Aorta (tissue), 5 donors: Measurements from ENCODE around the gene FOCAD. TPM values are rescaled to one million over a fixed set of nuclear protein-coding genes. Genes with fewer than 3 reads are reported as not detected.
"Not testable (repeated sequence)": the region's sequence is repeated elsewhere in the genome, so short reads cannot be mapped to it uniquely, and the experiment has no call there.

Source experiments
- ATAC-seq: fragments of 200-7000 bp; cut with Tn5 transposase; one replicate; pipeline ENCODE4 v1.9.1; 2022; ENCODE audit warnings: moderate library complexity; ENCODE audit not compliant: low FRiP score
- DNase-seq, 2 donors: peaks; one replicate each; pipeline ENCODE4 v3.0.0-alpha.2; 2020
- H3K27ac ChIP-seq, 2 donors: one replicate each; pipeline ENCODE4 v1.5.1; 2013; ENCODE audit warnings: low read length in 2 of 2, mild to moderate bottlenecking in 2 of 2, moderate library complexity in 2 of 2, control low read depth in 1 of 2, inconsistent platforms in 1 of 2, low read depth in 1 of 2
- H3K27me3 ChIP-seq, 2 donors: one replicate each; pipeline ENCODE4 v1.6.1; 2013; ENCODE audit warnings: control low read depth in 1 of 2, low read length in 1 of 2, mild to moderate bottlenecking in 1 of 2, moderate library complexity in 1 of 2; ENCODE audit not compliant: insufficient read depth in 2 of 2, control insufficient read depth in 1 of 2
- H3K36me3 ChIP-seq, 2 donors: one replicate each; pipeline ENCODE4 v1.6.1; 2013; ENCODE audit warnings: control low read depth in 1 of 2, low read length in 1 of 2, mild to moderate bottlenecking in 1 of 2; ENCODE audit not compliant: insufficient read depth in 2 of 2, control insufficient read depth in 1 of 2
- H3K4me1 ChIP-seq, 2 donors: one replicate each; pipeline ENCODE4 v1.6.1; 2013; ENCODE audit warnings: low read length in 2 of 2, control low read depth in 1 of 2, mild to moderate bottlenecking in 1 of 2, moderate library complexity in 1 of 2; ENCODE audit not compliant: insufficient read depth in 2 of 2, control insufficient read depth in 1 of 2
- H3K4me3 ChIP-seq, 2 donors: one replicate each; pipeline ENCODE4 v1.5.1; 2013; ENCODE audit warnings: low read length in 2 of 2, control low read depth in 1 of 2, mild to moderate bottlenecking in 1 of 2
- H3K9me3 ChIP-seq: one replicate; pipeline ENCODE4 v1.6.1; 2013; ENCODE audit warnings: mild to moderate bottlenecking, low read length; ENCODE audit not compliant: control insufficient read depth
- WGBS, 2 donors: extraction: QIAGEN DNeasy Blood & Tissue Kit; methylation state at CpG; one replicate each; pipeline ENCODE4 v1.1.7; 2013; 5-methylcytosine and 5-hydroxymethylcytosine counted together
- intact Hi-C, 2 donors: fragments of 100-400 bp; cut with DNase I; formaldehyde crosslinking; loops; one replicate each; pipeline versions ENCODE4 v1.14.2 to v1.15.0; 2022
- polyA plus RNA-seq, 2 donors: library from polyadenylated mRNA; stranded (reverse); fragments of 200-250 nt; gene quantifications; one replicate each; pipeline ENCODE4 v1.2.3, GENCODE V29; 2013
- total RNA-seq, 2 donors: library from RNA; stranded (reverse); fragmentation: NEBNext Ultra II Directional; extraction: Animal tissue kit (Norgen Biotek cat#: 25700); gene quantifications; one replicate each; pipeline ENCODE4 v1.2.1, GENCODE V29; 2021
- donor health status: healthy with polysubstance abuse.
- donor health status: Bipolar disorder and iron deficiency.
- donor health status: DM: no; HTN: no; CAD: no.
- donor health status: DM: no; HTN: no; CAD: no.
- donor health status: DM: yes; HTN: yes; CAD: no.

FOCAD gene
- total and polyA plus RNA-seq, 4 donors, result 7.3 to 30.4 (median 17.2) TPM

- H3K4me3 ChIP-seq, result no peak overlapping the region
- ATAC-seq (no peak), DNase-seq (no peak)
- H3K9me3 ChIP-seq, result no peaks in the 10 kb centered on the region
- peaks cover 2 to 6% of the 10 kb centered on the region in 2 donors for H3K4me1 ChIP-seq
- no peaks in the 10 kb centered on the region for H3K27me3 ChIP-seq
- H3K27ac ChIP-seq, result no peak overlapping the region
- H3K36me3 ChIP-seq, result no peaks in the 10 kb centered on the region
- WGBS, 2 donors, result 82 to 88% methylated on average over 4 of the region's 4 CpGs
- intact Hi-C loops, result no loop called here
Measured at GRCh38 chr9:20948703-20949102, 264.6 kb downstream of the FOCAD start.

GRCh38 chr9:20950707-20951106, 266.6 kb downstream of the FOCAD start:
- Histone ChIP-seq H3K36me3 (no peaks in the 10 kb centered on the region), H3K4me3 (no peak overlapping the region), H3K9me3 (no peaks in the 10 kb centered on the region), H3K4me1 (peaks cover 3 to 8% of the 10 kb centered on the region in 2 donors), H3K27ac (no peak overlapping the region), H3K27me3 (no peaks in the 10 kb centered on the region)
- no peak for ATAC-seq
- intact Hi-C loops, result loop anchor here in 1 of 2 donors (2.0 kb wide), 1 partner anchor 24 kb away; no protein-coding TSS in a partner anchor
- DNase-seq, result no peak
- 97 to 99% methylated on average over 2 of the region's 2 CpGs for WGBS, 2 donors

GRCh38 chr9:20962536-20963225, 278.6 kb downstream of the FOCAD start:
- Histone ChIP-seq H3K9me3 (no peaks in the 10 kb centered on the region), H3K36me3 (no peaks in the 10 kb centered on the region), H3K27me3 (no peaks in the 10 kb centered on the region), H3K27ac (no peak overlapping the region), H3K4me3 (no peak overlapping the region), H3K4me1 (no peaks in the 10 kb centered on the region)
- no peak for DNase-seq
- intact Hi-C loops, result no loop called here
- WGBS, 2 donors, result 73 to 74% methylated on average over 4 of the region's 4 CpGs
- no peak for ATAC-seq

- no peak overlapping the region for H3K4me3 ChIP-seq
- no peaks in the 10 kb centered on the region for H3K9me3 ChIP-seq
- no peak overlapping the region for H3K27ac ChIP-seq
- ATAC-seq (no peak), DNase-seq (no peak)
- H3K36me3 ChIP-seq, result peaks cover 0 to 4% of the 10 kb centered on the region in 2 donors
- intact Hi-C loops, result no loop called here
- WGBS, 2 donors, result 92 to 99% methylated on average over 1 of the region's 1 CpG
- no peaks in the 10 kb centered on the region for H3K4me1 ChIP-seq
- no peaks in the 10 kb centered on the region for H3K27me3 ChIP-seq
Measured at GRCh38 chr9:20972684-20973083, 288.6 kb downstream of the FOCAD start.

- intact Hi-C loops, H3K4me3 ChIP-seq, H3K36me3 ChIP-seq, H3K27ac ChIP-seq, DNase-seq, H3K27me3 ChIP-seq, H3K4me1 ChIP-seq, ATAC-seq, H3K9me3 ChIP-seq: not testable (repeated sequence)
- WGBS, 2 donors, result 90 to 97% methylated on average over 2 of the region's 2 CpGs
Measured at GRCh38 chr9:20973246-20973947, 289.3 kb downstream of the FOCAD start.

- 81 to 90% methylated on average over 2 of the region's 2 CpGs for WGBS, 2 donors
- not testable (repeated sequence) for ATAC-seq, H3K4me1 ChIP-seq, H3K36me3 ChIP-seq, DNase-seq, H3K4me3 ChIP-seq, H3K27me3 ChIP-seq, H3K27ac ChIP-seq, H3K9me3 ChIP-seq
- intact Hi-C loops, result loop anchor here in 1 of 2 donors (2.0 kb wide), 1 partner anchor 24 kb away; no protein-coding TSS in a partner anchor
Measured at GRCh38 chr9:20974191-20974938, 290.3 kb downstream of the FOCAD start.

DNA sequence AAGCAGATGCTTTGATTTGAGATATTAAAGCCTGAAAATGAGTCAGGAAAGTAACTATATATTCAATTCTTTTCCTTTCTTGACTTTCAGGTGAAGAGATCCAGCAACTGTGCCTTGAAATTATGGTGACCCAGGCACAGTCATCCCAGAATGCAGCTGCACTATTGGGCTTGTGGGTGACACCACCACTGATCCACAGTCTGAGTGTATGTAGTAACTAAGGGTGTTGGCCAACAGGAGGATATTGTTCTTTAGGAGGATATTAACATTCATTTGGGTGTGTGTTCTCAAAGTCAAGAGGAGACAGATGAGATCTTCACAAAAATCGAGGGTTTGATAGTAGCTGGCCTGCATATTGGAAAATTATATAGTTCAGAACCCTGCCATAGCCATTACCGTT, 294.2 kb downstream of the FOCAD start:
- DNase-seq, result no peak
- WGBS, 2 donors, result 91 to 92% methylated on average over 2 of the region's 2 CpGs
- intact Hi-C loops, result no loop called here
- Histone ChIP-seq H3K9me3 (no peaks in the 10 kb centered on the region), H3K27ac (no peak overlapping the region), H3K36me3 (peaks cover 0 to 4% of the 10 kb centered on the region in 2 donors), H3K27me3 (no peaks in the 10 kb centered on the region), H3K4me1 (peaks cover 0 to 2% of the 10 kb centered on the region in 2 donors), H3K4me3 (no peak overlapping the region)
- ATAC-seq, result no peak

DNA sequence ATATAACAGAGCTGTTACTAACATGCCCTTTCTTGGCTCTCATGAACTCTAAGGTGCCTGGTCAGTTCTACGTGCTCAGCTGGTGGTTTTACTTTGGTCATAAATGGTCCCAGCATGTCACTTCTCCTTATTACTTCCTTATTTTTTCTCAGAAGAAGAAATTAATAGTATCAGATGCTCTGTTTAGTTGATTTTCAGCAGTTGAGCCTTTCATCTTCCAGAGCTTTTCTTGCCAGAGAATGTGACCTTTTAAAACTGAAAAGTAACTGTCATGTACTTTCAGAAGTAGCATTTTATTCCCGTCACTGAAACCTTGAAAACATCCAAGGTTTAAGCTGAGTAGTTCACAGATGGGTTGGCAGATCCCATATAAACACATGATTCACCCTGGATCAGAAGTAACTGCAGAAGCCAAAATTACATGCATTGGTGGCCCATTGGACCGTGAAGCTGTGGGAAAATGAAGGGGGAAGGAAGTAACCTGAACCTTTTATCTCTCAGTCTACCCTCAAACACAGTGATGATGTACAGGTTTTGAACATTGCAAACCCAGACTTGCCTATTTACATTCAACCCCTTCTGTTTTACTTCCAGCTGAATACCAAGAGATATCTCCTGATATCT, 296.9 kb downstream of the FOCAD start:
- H3K9me3 ChIP-seq, result no peaks in the 10 kb centered on the region
- H3K4me3 ChIP-seq, result no peak overlapping the region
- DNase-seq (no peak), ATAC-seq (peak; percentile 77)
- H3K36me3 ChIP-seq, result peaks cover 0 to 4% of the 10 kb centered on the region in 2 donors
- peaks cover 0 to 5% of the 10 kb centered on the region in 2 donors for H3K4me1 ChIP-seq
- intact Hi-C loops, result loop anchor here (5.0 to 10.0 kb wide), 4 partner anchors 36 to 116 kb away; partner anchors contain the start of gene HACD4 (in 1 of the 2)
- no peaks in the 10 kb centered on the region for H3K27me3 ChIP-seq
- WGBS, 2 donors, result 0 to 3% methylated on average over 3 of the region's 3 CpGs
- peak overlapping the region; percentile 52 to 84 for H3K27ac ChIP-seq
